ENCODE measurements around the gene ACVR2A.

DNA sequence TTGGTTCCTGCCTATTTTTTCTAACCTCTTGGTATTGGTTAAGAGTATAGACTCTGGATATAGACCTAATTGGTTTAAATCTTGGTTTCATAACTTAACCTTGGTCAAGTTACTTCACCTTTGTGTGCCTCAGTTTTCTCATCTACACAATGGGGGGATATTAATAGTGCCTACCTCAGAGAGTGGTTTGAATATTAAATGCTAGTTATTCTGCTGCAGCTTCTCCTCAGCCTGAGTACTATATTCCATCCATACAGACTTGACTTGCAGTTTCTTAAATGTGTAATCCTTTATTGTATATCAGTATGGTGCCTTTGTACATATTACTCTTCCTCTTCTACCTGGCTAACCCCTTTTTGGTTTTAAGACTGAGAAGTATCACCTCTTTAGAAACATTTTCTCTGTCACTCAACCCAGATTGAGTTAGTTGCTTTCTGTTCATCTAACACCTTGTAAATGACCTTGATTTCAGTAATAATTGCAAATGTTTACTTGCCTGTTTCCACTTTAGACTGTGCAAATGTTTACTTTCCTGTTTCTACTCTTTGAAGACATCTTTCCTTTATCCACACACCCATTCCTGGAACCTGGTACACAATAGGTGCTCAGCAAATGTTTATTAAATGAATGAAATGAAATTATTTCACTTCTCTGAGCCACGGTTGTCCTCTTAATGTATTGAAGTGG lies 6.6 kb downstream of the ACVR2A start:
- TF ChIP-seq, protein P1, sequence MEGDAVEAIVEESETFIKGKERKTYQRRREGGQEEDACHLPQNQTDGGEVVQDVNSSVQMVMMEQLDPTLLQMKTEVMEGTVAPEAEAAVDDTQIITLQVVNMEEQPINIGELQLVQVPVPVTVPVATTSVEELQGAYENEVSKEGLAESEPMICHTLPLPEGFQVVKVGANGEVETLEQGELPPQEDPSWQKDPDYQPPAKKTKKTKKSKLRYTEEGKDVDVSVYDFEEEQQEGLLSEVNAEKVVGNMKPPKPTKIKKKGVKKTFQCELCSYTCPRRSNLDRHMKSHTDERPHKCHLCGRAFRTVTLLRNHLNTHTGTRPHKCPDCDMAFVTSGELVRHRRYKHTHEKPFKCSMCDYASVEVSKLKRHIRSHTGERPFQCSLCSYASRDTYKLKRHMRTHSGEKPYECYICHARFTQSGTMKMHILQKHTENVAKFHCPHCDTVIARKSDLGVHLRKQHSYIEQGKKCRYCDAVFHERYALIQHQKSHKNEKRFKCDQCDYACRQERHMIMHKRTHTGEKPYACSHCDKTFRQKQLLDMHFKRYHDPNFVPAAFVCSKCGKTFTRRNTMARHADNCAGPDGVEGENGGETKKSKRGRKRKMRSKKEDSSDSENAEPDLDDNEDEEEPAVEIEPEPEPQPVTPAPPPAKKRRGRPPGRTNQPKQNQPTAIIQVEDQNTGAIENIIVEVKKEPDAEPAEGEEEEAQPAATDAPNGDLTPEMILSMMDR (IDR thresholded peaks at IDR 0.05; ENCODE audit: low read depth, low read length), result no peak
- no peak for TF ChIP-seq EZH2phosphoT487 (IDR thresholded peaks at IDR 0.05; ENCODE audit: low read depth)

Data from OCI-LY3 (cell line).